HG02981 (cell line): ENCODE results near the gene HOXB8.

Experiments used
- ATAC-seq: cut with Tn5 transposase; IDR thresholded peaks from one replicate; pipeline ENCODE4 v1.9.1; 2021; ENCODE audit warnings: mild to moderate bottlenecking, moderate library complexity; ENCODE audit not compliant: unreplicated experiment

HOXB8 gene

DNA sequence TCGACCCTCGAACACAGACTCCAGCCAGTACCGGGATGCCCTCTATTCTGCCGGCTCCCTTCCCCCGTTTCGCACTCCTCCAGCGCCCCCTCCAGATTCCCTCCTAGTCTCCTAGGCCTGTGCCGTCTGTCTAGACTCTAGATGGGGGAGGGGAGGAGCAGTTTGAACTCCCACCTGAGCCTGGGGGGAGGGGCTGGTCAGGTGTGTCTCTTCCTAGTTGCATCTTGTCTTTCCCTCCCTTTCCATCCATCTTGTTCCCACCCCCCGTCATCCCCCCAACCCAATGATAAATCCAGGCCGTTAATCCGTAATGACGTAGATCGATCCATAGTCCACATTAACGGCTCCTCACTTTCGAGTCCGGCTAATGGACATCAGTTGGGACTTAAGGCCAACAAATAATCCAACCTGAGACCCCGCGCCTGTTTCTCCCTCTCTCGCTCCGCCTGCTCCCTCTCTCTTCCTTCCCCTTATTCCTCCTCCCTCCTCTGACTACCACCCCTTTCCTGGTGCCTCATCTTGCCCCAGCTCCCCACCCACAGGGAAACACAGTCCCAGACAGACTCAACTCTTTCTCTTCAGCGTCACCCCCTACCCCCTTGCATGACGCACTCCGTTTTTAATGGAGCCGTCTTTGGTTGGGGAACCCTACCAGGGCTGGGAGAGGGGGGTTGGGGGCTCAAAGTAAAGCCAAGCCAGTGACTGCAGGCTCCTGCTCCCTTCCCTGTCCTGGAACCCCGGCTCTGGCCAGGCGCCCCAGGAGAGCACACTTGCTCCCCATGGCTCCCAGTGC, 18.2 kb downstream of the HOXB8 start:
- no peak for ATAC-seq

- ATAC-seq, result no peak
Observed at GRCh38 chr17:48596000-48596734, 18.9 kb downstream of the HOXB8 start.

DNA sequence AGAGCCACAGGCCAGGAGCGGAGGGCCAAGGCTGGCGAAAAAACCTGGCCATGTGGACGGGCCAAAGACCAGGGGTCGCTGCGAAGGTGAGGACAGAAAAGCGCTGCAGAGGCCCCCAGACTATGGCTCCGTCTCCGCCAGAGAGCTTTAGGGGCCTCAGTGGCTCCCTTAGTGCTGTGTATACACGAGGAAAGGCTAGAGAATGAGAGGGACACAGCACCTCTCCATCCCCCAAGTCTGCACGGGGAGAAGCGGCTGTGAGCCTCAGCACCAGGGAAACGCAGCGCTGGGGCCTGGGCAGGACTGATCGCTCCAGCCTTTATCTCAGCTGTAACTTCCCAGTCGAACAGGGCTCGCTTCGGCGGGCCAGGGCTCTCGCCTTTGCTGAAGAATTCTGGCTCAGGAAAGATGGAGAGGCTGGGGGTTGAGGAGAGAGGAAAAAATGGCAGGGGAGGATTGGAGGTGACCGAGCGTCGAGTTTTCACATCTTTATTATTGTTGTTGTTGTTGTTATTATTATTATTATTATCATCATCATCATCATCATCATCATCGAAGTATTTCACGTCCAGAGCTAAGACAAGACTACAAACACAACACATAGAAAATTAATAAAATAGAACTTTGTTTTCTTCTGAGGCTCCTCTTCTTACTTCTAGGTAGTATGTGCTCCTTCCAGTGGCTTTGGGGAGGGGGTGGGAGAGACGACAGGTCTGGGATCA, 19.7 kb downstream of the HOXB8 start:
- no peak for ATAC-seq

GRCh38 chr17:48594538-48595277, 20.4 kb downstream of the HOXB8 start:
- no peak for ATAC-seq

DNA sequence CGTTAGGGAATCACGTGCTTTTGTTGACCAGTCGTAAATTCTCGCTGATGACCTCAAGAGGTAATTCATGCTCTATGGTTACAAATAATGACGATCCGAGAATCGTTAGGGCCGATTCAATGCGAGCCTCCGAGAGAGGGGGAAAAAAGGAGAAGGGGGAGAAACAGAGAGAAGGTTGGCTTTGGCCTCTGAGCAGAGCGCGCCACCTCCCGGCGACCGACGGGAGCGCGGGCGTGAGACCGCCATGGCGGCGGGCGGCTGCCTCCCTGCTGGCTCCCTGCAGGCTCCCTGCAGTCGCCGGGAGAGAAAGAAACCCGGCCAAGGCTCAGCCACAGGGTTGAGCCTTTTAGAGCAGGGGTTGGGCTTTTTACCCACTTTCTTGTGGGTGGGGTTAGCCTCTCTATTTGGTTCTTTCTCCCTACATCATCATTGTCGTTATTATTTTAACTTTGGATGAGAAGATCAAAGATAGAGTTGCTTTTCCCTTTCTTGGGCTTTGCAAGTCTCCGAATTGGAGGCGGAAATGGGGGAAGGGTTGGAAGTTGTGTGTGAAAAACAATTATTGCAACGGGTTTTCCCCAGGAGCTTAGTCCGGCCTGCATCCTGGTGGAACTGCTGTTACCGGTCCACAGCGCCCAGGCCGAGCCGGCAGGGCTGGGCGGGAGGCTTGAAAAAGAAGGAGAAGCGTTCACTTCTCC, 21.1 kb downstream of the HOXB8 start:
- ATAC-seq, result no peak

- ATAC-seq, result no peak
Observed at GRCh38 chr17:48593126-48593829, 21.8 kb downstream of the HOXB8 start, which contains the start of gene HOXB5. TSS of gene HOXB5 (minus strand) at chr17:48593779. CDS start at chr17:48593682, 97 bp downstream.

DNA sequence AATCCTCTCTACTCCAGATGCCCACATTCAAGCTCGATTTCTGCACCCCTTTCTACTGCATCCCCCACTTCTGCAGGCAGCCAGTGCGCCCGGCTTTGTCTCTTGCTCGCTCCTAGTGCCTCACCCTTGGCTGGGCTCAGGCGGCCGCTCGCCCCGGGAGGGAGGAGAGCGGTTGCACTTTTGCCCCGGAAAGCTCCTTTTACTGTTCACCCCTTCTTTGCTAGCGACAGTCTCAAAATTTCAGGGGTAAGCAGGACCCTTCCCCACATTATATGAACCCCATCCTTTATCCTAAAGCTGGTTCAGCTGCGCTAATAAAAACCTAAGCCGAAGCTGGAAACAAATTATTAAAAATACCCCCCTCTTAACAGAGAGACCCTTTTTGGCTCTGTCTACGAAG, 22.5 kb downstream of the HOXB8 start:
- no peak for ATAC-seq

GRCh38 chr17:48592057-48592514, 23.0 kb downstream of the HOXB8 start:
- ATAC-seq, result no peak

DNA sequence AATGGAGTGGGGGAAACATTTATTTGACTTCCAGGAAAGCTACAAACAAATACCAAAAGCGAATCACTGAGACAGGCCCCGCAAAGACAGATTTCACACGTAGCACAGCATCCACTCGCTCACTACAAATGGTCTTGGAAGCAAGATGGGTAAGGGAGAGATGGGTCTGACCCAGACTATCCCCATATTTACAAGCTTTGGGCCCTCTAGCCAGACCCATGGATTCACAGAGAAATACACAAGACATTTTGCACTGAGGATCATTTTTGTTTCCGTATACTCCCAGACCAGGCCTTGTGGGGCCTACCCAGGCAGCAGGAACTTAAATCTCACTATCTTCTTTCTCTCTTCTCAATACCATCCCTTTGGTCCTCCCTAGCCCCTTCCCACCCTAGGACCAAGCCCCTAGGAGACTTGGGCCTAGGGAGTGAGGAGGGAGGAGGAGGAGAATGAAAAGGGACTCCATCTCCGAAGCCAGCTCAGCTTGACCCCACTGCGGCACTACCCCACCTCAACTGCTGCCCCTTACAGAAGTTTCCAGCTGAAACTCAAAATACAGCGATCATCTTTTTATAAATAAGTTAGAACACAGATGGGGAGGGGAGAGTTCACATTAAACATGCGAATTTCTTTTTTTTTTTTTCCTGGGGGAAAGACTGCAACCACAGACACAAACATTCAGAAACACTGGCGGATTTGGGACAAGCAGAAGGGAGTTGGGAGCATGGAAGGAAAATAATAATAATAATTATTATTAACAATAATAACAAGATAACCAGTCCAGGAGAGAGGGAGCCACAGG, 23.6 kb downstream of the HOXB8 start:
- ATAC-seq, result no peak

GRCh38 chr17:48590607-48591161, 24.4 kb downstream of the HOXB8 start:
- ATAC-seq, result no peak

- no peak for ATAC-seq
Observed at GRCh38 chr17:48589831-48590606, 25.1 kb downstream of the HOXB8 start, which contains the start of gene HOXB3. TSS of gene HOXB3 (minus strand) at chr17:48590241. CDS start at chr17:48552474, 37,767 bp downstream.

GRCh38 chr17:48589060-48589830, 25.8 kb downstream of the HOXB8 start:
- ATAC-seq, result no peak

DNA sequence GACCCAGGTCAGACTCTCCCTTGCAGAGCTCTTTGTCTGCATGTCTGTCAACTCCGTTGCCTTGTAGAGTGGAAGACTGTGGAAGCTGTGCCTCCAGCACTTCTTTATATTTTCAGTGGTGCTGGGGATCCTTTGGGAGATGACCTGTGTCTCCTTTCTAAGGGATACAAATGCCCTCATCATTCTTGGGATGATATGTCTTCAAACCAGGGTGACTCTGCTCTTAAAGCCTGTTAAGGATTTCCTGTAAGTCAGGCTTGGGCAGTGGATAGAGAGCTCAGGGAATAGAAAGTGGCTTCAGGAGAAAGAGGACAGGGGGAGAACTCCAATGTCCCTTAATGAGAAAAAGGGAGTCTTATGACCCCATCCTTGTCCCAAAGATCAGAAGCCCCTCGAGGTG, 26.6 kb downstream of the HOXB8 start:
- no peak for ATAC-seq

- no peak for ATAC-seq
Observed at GRCh38 chr17:48588074-48588415, 27.0 kb downstream of the HOXB8 start.

DNA sequence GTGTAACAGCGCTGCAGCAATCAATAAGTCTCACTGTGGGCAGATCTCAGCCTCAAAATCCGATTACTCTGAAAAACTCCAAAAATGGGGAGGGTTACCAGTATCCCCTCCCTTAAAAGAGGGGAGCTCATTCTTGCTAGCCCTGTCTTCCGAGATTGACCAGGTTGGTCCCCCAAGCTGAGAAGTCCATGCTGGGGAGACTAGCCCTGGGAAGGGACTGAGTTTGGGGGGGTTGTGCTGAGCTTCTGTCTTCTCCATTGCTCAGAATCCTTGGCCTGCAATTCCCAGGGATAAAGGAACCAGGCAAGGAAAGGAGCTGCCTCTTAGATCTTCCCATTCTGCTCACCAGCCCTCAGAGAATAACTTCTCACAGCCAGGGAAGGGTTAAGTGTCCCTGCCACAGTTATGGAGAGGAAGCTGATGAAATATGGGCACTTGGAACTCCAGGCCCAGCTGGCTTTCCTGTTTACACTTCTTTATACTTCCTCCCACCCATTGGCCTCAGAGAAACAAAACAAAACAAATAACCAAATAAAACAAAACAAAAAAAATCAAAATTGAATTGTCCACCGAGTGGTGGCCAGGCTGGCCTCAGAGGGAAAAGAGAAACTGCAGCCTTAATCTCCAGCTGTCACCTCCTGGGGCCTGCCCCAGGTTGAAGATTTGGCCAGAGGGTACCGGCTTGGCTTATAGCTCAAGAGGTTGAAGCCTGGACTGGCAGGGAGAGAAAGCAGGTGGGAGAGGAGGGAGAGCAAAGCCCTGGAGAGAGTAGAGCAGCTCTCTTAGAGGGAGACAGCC, 27.6 kb downstream of the HOXB8 start:
- ATAC-seq, result no peak
